ENCODE results near the gene CLEC10A. TPM values are rescaled to one million over a fixed set of nuclear protein-coding genes. Genes with fewer than 3 reads are reported as not detected.

CLEC10A gene
- total RNA-seq, 1 experiment from 2014 or later: not detected

DNA sequence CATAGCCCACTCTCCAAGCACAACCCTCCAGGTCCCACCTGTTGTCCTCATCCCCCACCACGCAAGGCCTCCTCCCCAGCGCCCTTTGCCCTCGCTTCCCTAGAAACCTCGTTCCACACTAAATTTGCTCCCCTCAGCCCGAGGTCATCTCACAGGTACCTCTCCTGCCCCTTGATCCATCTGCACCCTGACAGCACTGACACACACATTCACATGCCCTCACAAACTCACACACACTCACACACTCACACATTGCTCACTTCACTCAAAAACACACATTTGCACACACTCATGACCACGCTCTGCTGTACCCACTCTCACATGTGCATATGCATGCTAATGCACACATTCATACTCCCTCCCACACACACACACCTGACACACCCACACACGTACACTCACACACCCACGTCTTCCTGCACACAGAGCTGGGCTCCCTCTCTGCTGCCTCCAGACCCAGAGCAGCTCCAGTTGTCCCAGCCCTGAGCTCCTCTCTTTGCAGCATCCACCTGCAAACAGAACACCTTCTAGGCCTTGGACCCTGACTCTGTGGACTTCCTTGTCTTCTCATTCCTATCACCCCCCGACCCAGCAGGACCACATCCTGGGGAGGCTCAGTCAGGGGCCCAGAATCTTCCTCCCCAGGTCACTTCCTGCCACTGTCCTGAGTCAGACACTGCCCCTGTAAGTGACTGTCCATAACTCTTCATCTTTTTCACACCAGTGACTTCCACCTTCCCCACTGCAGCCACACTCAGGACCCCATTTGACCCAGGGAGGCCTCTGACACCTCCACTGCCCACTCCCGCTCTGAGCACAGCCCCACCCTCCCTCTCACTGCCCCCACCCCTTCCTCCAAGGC lies 29.6 kb upstream of the CLEC10A start:
- ChIA-PET POLR2A (no interaction called here), CTCF (no interaction called here)
- no peaks in the 10 kb centered on the region for H3K4me1 Mint-ChIP-seq (ENCODE audit: insufficient read depth, unreplicated experiment)
- intact Hi-C loops (cut with micrococcal nuclease): no loop called here
- H3K9me3 Mint-ChIP-seq (ENCODE audit: unreplicated experiment): no peaks in the 10 kb centered on the region
- no peaks in the 10 kb centered on the region for H3K36me3 Mint-ChIP-seq (ENCODE audit: insufficient read depth, unreplicated experiment)
- no TSS peak for BruUV-seq (replicated peaks)
- H3K27me3 Mint-ChIP-seq (ENCODE audit: insufficient read depth, unreplicated experiment): no peaks in the 10 kb centered on the region
- DNase-seq (ENCODE audit: unreplicated experiment): no peak
- TF ChIP-seq, protein P1, sequence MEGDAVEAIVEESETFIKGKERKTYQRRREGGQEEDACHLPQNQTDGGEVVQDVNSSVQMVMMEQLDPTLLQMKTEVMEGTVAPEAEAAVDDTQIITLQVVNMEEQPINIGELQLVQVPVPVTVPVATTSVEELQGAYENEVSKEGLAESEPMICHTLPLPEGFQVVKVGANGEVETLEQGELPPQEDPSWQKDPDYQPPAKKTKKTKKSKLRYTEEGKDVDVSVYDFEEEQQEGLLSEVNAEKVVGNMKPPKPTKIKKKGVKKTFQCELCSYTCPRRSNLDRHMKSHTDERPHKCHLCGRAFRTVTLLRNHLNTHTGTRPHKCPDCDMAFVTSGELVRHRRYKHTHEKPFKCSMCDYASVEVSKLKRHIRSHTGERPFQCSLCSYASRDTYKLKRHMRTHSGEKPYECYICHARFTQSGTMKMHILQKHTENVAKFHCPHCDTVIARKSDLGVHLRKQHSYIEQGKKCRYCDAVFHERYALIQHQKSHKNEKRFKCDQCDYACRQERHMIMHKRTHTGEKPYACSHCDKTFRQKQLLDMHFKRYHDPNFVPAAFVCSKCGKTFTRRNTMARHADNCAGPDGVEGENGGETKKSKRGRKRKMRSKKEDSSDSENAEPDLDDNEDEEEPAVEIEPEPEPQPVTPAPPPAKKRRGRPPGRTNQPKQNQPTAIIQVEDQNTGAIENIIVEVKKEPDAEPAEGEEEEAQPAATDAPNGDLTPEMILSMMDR (IDR thresholded peaks at IDR 0.05; ENCODE audit: unreplicated experiment): no peak
- H3K27ac Mint-ChIP-seq (ENCODE audit: low read depth, unreplicated experiment): no peak overlapping the region
- H3K4me3 Mint-ChIP-seq (ENCODE audit: unreplicated experiment): no peak overlapping the region

DNA sequence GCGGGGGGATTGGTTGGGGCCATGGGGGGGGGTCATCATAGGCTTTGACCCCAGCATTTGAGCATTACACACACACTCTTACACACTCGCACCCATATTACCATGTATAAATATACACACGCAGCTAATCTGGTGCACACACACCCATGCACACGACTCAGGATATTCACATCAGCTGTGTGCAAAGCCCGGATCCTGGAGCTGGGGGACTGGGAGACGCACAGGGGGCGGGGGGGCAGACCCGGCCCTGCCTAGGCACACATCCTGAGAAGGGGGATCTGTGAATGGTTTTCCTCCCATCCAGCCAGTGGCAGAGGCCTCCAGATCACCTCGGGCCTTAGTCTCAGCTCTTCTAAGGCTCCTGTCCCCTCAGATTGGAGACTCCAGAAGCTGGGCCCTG lies 28.9 kb upstream of the CLEC10A start:
- ChIA-PET POLR2A (no interaction called here), CTCF (no interaction called here)
- intact Hi-C loops (cut with micrococcal nuclease): no loop called here
- Mint-ChIP-seq H3K27me3 (ENCODE audit: insufficient read depth, unreplicated experiment) (peaks cover under 1% of the 10 kb centered on the region), H3K4me1 (ENCODE audit: insufficient read depth, unreplicated experiment) (no peaks in the 10 kb centered on the region), H3K27ac (ENCODE audit: low read depth, unreplicated experiment) (no peak overlapping the region), H3K9me3 (ENCODE audit: unreplicated experiment) (no peaks in the 10 kb centered on the region), H3K4me3 (ENCODE audit: unreplicated experiment) (no peak overlapping the region), H3K36me3 (ENCODE audit: insufficient read depth, unreplicated experiment) (no peaks in the 10 kb centered on the region)
- no TSS peak for BruUV-seq (replicated peaks)
- TF ChIP-seq, protein P1 (IDR thresholded peaks at IDR 0.05; ENCODE audit: unreplicated experiment): no peak
- DNase-seq (ENCODE audit: unreplicated experiment): no peak

- ChIA-PET CTCF (interaction anchor here (0.5 to 0.7 kb wide), 2 partner anchors 62 to 119 kb away, joined by 3 read pairs; no protein-coding TSS in a partner anchor), POLR2A (no interaction called here)
- DNase-seq (ENCODE audit: unreplicated experiment): no peak
- Mint-ChIP-seq H3K36me3 (ENCODE audit: insufficient read depth, unreplicated experiment) (no peaks in the 10 kb centered on the region), H3K4me3 (ENCODE audit: unreplicated experiment) (no peak overlapping the region), H3K27ac (ENCODE audit: low read depth, unreplicated experiment) (no peak overlapping the region), H3K4me1 (ENCODE audit: insufficient read depth, unreplicated experiment) (no peaks in the 10 kb centered on the region), H3K27me3 (ENCODE audit: insufficient read depth, unreplicated experiment) (peaks cover 5% of the 10 kb centered on the region), H3K9me3 (ENCODE audit: unreplicated experiment) (no peaks in the 10 kb centered on the region)
- BruUV-seq (replicated peaks): no TSS peak
- intact Hi-C loops (cut with micrococcal nuclease): no loop called here
- TF ChIP-seq, protein P1 (IDR thresholded peaks at IDR 0.05; ENCODE audit: unreplicated experiment): no peak
Observed at GRCh38 chr17:7108560-7108925, 28.5 kb upstream of the CLEC10A start.

- no TSS peak for BruUV-seq (replicated peaks)
- no peaks in the 10 kb centered on the region for H3K36me3 Mint-ChIP-seq (ENCODE audit: insufficient read depth, unreplicated experiment)
- H3K9me3 Mint-ChIP-seq (ENCODE audit: unreplicated experiment): no peaks in the 10 kb centered on the region
- no peak for DNase-seq (ENCODE audit: unreplicated experiment)
- CTCF ChIA-PET: interaction anchor here (0.5 to 0.7 kb wide), 2 partner anchors 61 to 119 kb away, joined by 3 read pairs; no protein-coding TSS in a partner anchor
- TF ChIP-seq, protein P1 (IDR thresholded peaks at IDR 0.05; ENCODE audit: unreplicated experiment): no peak
- H3K27me3 Mint-ChIP-seq (ENCODE audit: insufficient read depth, unreplicated experiment): peaks cover 10% of the 10 kb centered on the region
- intact Hi-C loops (cut with micrococcal nuclease): no loop called here
- POLR2A ChIA-PET: no interaction called here
- no peak overlapping the region for H3K27ac Mint-ChIP-seq (ENCODE audit: low read depth, unreplicated experiment)
- no peaks in the 10 kb centered on the region for H3K4me1 Mint-ChIP-seq (ENCODE audit: insufficient read depth, unreplicated experiment)
- no peak overlapping the region for H3K4me3 Mint-ChIP-seq (ENCODE audit: unreplicated experiment)
Observed at GRCh38 chr17:7107795-7108559, 27.9 kb upstream of the CLEC10A start.

All from MCF 10A (cell line).